HG03521 (cell line): Measurements from ENCODE around the gene MRPS18B.
"Not testable (repeated sequence)": the region's sequence is repeated elsewhere in the genome, so short reads cannot be mapped to it uniquely, and the experiment has no call there.

Experiments
- ATAC-seq: cut with Tn5 transposase; IDR thresholded peaks from one replicate; pipeline ENCODE4 v1.9.1; 2021; ENCODE audit warnings: mild to moderate bottlenecking, moderate library complexity; ENCODE audit not compliant: unreplicated experiment

Gene MRPS18B

DNA sequence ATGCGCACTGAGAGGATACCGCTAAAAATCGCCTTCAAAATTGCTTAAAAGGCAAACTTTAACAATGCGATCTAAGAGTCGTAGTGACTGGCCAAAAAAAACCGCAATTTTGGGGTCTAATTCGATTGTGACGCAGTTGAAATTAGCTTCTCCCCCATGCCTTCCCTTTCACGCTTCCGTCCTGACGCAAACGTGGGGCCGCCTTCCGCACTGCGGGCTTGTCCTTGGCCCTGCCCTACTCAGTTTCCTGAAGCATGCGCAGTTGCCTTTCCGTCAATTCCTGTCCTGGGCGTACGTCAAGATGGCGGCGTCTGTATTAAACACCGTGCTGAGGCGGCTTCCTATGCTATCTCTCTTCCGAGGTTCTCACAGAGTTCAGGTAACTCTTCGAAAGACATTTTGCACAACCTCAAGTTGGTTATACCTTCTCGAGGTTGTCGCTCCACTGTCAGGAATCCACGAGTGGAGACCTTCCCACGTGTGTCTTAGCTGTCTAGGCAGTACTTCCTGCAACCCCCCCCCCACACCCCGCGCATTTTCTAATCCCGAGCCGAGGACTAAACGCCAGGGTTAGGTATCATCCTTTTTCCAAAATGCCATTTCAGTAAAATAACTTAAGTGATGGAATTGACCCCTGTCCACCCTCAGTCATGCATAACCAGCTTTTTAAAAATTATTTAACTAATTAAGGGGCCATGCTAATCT lies at the start of gene MRPS18B:
TSS of gene MRPS18B (plus strand) at position 276 of the 705 bp plus-strand sequence. CDS start at position 302, 26 bp downstream.
- ATAC-seq, result peak; percentile 71

DNA sequence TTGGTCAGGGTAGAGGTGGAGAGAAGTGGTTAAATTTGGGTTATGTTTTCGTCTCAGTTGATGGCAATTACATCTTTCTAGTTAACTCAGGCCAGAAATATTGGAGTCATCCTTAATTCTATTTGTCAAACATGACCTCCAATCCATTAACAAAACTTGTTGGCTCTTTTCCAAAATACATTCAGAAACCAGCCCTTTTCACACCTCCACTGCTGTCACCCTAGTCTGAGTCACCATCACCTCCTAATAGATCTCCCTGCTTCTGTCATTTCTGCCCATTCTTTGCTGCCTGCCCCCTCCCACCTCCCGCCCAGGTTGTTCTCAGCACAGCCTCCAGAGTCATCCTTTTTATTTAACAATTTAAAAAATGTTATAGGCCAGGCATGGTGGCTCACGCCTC lies 49.4 kb upstream of the MRPS18B start:
- ATAC-seq, result no peak

DNA sequence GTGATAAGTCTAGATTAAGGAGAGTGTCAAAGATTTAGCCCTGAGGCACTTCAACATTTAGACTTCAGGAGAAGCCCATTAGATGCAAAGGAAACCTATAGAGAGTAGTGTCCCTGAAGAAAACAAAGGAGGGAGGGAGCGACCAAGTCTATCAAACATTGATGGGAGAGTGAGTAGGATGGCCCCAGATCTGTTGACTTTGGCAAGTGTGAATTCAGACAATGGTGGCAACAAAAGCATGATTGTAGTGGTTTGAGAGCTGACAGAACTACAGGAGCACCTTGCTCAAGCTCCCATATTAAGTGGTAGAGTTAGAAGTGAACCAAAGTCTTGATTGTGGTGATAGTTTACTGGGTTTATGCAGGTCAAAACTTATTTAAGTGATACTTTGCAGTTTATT lies 47.4 kb upstream of the MRPS18B start:
- no peak for ATAC-seq

DNA sequence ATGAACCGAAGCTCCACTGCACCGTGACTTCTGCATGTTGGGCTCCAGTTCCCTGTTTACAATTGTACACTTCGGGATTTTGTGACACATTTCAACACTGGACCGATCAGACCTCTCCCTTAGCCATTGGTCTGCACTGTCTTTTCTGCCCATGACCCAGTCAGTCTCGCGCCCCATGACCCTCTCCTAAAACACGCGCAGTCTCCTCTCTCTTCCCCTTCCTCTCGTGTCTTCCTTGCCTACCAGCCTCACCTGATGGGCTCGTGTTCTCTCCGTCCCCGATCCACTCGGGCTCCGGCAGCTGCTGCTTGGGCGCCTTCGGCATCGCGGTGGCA lies 46.9 kb upstream of the MRPS18B start:
- ATAC-seq, result peak; percentile 14

DNA sequence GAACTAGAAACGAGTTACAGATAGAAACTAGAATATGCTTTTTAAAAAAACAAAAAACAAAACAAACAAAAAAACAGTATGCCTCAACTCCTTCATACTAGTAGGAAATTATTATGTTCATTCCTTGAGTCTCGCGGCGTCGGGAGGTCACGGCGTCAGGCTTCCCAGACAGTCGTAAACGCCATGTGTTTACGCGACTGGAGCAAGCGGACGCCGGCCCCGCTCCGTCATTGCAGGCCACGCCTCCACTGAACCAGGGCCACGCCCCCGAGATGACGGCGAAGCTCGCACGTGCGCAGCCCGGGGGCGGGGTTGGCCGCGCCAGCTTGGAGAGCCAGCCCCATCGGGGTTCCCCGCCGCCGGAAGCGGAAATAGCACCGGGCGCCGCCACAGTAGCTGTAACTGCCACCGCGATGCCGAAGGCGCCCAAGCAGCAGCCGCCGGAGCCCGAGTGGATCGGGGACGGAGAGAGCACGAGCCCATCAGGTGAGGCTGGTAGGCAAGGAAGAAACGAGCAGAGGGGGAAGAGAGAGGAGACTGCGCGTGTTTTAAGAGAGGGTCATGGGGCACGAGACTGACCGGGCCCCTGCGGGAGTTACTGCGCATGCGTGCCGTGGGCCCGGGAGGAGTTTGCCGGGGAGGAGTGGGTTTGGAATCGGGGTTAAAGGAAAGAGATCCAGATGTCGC lies 46.4 kb upstream of the MRPS18B start, which contains the start of gene ABCF1:
TSS of gene ABCF1 (plus strand) at position 368 of the 687 bp plus-strand sequence. CDS start at position 414, 46 bp downstream.
- ATAC-seq, result peak; percentile 95

DNA sequence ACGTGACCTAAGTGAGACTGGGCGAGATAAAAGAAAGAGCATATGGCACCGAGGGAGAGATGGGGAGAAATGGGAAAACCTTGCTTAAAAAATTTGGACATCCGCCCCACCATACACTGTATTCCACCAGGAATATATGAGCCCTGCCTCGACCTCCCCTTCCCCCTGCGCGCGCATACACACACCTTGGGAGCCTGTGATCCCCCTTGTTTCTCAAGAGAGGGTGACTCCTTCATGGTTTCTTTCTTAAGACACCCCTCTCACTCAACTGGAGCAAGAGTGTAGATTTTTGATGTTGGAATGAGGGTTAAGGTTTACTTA lies 45.9 kb upstream of the MRPS18B start:
- ATAC-seq, result no peak

DNA sequence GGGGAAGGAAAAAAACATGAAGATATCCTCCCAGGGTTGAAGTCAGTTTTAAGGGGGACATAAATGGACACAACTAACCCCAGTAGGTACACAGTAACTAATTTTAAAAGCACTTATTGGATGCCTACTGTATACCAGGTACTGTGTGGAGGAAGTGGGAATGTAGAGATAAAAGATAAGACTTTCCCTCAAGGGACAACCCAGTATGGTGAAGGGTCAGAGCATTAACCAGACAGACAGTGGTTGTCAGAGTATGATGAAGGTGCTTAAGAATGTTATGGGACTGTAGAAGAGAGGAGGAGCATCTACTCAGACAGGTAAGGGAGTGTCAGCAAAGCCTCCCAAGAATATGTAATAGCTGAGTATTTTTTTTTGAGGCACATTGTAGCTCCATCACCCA lies 45.5 kb upstream of the MRPS18B start:
- ATAC-seq, result no peak

DNA sequence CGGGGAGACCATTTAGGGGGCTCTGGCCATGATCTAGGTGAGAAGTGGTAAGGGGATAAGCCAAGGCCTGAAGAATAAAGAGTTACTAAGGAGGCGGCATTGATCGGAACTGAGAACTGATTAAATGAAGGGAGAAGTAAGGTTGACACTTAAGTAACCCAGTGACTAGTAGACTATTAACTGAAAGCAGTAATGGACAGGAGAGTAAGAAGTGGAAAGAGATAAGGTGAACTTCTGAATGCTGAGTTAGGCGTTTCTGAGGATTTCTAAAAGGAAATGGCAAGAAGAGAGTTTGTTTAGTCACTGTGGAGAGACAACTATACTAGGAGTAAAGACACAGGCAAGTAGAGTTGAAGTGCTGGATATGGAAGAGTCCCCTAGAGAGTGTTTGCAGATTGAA lies 44.5 kb upstream of the MRPS18B start:
- no peak for ATAC-seq

DNA sequence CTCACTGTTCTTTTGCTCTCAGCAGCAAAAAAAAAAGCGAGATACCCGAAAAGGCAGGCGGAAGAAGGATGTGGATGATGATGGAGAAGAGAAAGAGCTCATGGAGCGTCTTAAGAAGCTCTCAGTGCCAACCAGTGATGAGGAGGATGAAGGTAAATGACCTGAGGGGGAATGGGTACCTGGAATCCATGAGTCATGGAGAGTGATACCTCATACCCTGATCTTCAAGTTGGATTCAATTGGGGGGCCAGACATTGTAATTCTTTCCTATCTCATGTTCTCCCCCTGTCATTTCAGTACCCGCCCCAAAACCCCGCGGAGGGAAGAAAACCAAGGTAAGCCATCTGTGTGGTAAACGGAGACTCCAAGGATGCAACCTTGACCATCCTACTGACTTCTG lies 39.6 kb upstream of the MRPS18B start:
- no peak for ATAC-seq

DNA sequence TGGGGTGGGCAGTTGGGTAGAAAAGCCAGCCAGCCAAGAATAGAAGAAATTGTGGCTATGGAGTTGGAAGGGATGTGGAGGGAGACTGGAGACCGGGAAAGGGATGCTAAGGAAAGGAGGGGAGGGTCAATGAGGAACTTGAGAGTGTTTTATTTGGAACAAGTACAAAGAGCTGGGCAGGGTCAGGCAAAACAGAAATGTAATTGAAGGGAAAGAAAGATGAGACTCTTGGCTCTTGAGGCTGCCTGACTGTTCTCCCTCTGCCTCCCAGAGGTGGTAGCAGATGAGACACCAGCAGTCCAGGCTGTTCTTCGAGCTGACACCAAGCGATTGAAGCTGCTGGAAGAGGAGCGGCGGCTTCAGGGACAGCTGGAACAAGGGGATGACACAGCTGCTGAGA lies 33.7 kb upstream of the MRPS18B start:
- no peak for ATAC-seq

DNA sequence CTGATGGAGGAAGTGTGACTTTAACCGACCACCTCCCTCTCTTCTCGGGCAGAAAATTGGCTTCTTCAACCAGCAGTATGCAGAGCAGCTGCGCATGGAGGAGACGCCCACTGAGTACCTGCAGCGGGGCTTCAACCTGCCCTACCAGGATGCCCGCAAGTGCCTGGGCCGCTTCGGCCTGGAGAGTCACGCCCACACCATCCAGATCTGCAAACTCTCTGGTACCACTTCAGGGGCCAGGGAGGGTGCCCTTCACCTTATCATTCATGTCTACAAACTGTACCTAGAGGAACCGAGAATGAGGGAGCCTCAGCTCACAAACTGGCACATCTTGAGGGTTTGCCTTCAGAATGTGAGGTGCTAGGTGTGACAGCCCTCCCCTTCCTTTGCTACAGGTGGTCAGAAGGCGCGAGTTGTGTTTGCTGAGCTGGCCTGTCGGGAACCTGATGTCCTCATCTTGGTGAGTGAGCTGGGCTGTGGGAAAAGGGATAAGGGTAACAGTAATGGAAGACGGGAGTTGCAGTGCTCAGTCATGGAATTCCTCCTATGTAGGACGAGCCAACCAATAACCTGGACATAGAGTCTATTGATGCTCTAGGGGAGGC lies 27.8 kb upstream of the MRPS18B start:
- ATAC-seq, result no peak

DNA sequence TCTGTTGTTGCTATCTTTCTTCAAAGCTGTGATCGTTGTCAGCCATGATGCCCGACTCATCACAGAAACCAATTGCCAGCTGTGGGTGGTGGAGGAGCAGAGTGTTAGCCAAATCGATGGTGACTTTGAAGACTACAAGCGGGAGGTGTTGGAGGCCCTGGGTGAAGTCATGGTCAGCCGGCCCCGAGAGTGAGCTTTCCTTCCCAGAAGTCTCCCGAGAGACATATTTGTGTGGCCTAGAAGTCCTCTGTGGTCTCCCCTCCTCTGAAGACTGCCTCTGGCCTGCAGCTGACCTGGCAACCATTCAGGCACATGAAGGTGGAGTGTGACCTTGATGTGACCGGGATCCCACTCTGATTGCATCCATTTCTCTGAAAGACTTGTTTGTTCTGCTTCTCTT lies 27.1 kb upstream of the MRPS18B start:
- no peak for ATAC-seq

DNA sequence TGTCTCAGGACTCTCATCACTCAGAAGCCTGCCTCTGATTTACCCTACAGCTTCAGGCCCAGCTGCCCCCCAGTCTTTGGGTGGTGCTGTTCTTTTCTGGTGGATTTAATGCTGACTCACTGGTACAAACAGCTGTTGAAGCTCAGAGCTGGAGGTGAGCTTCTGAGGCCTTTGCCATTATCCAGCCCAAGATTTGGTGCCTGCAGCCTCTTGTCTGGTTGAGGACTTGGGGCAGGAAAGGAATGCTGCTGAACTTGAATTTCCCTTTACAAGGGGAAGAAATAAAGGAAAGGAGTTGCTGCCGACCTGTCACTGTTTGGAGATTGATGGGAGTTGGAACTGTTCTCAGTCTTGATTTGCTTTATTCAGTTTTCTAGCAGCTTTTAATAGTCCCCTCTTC lies 26.6 kb upstream of the MRPS18B start:
- ATAC-seq, result no peak

DNA sequence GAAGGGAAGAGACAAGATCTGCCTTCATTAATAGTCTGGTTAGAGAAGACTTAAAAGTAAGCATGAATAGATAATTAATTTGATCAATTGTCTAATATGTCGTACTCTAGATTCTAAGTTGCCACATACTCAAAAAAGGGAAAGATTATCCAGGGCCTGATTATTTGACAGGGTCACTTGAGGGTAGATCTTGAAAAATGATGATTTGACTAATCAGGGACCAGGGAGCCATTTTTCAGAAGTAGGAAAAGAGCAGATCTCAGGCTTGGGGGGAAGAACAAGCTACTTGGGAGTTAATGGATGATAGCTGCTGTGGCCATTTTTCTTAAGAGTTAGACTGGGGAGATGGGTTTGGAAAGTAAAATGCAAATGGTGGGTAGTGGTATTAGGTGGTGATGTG lies 25.4 kb upstream of the MRPS18B start:
- ATAC-seq, result no peak

DNA sequence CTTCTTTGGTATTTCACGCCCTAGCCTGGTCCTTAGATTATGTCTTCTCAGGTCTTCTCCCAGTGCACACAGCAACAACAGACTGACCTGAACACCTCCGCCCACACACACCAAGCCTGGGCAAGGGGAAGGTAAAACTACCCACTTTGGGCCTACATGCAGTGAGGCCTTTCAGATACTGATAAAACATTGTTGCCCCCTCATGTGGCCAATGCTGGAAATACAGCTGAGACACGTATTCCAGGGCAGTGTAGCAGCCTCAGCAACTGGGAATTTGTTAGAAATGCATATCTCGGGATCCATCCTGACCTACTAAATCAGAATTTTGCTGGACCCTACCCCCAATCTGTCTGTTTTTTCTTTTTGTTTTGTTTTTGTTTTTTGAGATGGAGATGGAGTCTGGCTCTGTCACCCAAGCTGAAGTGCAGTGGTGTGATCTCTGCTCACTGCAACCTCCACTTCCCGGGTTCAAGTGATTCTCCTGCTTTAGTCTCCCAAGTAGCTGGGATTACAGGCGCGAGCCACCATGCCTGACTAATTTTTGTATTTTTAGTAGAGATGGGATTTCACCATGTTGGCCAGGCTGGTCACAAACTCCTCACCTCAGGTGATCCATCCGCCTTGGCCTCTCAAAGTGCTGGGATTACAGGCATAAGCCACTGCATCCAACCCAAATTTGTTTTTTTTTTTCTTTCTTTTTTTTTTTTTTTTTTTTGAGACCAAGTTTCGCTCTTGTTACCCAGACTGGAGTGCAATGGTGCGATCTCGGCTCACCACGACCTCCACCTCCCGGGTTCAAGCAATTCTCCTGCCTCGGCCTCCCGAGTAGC lies 20.1 kb upstream of the MRPS18B start:
- ATAC-seq, result not testable (repeated sequence)

DNA sequence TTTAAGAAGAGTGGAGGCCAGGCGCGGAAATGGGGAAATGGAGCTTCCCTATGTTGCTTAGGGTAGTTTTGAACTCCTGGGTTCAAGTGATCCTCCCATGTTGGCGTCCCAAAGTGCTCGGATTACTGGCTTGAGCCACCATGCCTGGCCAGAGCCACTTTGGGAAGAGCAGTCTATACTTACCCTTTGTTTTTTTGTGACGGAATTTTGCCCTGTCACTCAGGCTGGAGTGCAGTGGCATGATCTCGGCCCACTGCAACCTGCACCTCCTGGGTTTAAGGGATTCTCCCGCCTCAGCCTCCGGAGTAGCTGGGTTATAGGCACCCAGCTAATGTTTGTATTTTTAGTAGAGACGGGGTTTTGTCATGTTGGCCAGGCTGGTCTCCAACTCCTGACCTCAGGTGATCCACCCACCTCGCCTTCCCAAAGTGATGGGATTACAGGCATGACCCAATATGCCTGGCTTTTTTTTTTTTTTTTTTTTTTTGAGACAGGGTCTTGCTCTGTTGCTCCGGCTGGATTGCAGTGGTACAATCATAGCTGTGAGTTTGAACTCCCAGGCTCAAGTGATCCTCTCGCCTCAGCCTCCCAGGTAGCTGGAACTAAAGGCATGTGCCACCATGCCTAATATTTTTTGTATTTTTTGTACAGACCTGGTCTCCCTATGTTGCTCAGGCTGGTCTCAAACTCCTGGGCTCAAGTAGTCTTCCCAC lies 18.6 kb upstream of the MRPS18B start:
- no peak for ATAC-seq

DNA sequence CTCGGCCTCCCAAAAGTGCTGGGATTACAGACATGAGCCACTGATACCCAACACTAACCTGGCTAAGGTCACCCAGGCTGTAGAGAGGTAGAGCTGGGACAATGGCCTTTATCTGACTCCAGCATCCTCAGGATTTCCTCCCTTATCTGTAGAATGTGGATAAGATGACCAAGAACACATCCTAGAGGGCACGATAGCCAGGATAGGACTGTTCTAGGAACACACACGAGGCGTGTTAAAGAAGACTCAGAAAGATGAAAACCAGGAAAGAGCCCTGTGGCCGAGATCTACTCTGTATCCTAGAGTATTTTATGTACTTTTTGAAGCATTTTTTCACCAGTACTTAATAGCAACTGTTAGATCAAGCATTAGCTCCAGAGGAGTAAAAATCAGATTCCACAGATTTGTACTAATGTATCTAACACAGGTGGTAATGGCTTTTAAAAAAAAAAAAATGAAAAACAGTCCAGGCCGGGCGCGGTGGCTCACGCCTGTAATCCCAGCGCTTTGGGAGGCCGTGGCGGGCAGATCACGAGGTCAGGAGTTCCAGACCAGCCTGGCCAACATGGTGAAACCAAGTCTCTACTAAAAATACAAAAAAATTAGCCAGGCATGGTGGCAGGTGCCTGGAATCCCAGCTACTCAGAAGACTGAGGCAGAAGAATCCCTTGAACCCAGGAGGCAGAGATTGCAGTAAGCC lies 17.9 kb upstream of the MRPS18B start:
- ATAC-seq, result no peak

DNA sequence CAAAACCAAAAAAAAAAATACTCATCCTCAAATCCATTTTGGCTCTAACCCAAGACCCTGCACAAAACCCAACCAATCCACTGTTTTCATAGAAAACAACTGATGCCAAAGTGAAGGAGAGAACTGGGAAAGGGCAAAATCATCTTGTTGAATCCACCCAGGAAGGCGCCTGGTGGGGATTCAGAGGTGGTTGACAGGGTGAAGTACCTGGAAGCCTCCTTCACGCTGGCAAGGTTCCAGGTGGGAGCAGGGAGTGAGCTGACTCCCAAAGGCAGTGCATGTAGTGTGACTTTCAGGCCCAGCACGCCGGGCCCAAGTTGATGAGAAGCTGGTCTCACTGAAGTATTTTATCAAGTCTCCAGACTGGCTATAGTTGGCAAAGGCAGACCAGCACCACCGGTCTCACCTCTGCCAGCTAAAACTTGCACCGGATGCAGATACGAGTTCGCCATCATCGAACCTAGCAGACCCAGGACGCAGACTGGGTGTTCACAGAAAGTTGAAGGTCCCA lies 17.1 kb upstream of the MRPS18B start:
- no peak for ATAC-seq

DNA sequence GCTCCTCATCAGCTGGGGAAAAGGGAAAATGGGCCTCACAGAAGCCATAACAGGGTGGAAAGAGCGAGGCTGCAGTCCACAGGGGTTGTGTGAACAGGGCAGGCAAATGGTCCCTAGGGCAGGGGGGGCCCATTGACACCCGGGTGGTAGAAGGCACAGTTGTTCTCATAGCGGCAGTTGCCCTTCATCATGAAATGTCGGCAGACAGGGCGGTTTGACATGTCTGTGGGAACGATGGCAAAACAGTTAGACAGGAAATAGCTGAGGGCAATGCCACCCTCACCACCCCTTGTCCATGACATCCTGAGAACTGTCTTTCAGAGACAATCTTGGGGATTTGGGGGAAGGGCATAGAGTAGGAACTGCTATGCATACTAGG lies 16.2 kb upstream of the MRPS18B start:
- ATAC-seq, result no peak
